HG02938 (cell line): ENCODE results near the gene ELL2.
"Not testable (repeated sequence)": the region's sequence is repeated elsewhere in the genome, so short reads cannot be mapped to it uniquely, and the experiment has no call there.

Experiments
- ATAC-seq: cut with Tn5 transposase; IDR thresholded peaks from one replicate; pipeline ENCODE4 v1.9.1; 2021; ENCODE audit warnings: mild to moderate bottlenecking, moderate library complexity; ENCODE audit not compliant: unreplicated experiment

The ELL2 gene

DNA sequence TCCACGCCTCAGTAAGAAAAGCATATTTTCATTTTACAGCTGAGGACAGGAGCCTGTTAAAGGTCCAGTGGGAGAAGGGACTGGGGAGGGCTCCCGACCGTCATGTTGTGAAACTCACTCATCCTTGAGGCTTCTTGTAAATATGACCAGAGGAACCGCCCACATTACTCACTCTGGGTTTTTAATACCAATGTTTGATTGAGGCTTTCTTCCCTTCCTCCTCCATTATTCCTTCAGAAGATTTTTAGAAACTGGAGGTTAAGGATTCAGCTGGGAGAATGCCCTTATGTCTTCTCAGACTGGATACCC, 77.7 kb downstream of the ELL2 start:
- no peak for ATAC-seq

DNA sequence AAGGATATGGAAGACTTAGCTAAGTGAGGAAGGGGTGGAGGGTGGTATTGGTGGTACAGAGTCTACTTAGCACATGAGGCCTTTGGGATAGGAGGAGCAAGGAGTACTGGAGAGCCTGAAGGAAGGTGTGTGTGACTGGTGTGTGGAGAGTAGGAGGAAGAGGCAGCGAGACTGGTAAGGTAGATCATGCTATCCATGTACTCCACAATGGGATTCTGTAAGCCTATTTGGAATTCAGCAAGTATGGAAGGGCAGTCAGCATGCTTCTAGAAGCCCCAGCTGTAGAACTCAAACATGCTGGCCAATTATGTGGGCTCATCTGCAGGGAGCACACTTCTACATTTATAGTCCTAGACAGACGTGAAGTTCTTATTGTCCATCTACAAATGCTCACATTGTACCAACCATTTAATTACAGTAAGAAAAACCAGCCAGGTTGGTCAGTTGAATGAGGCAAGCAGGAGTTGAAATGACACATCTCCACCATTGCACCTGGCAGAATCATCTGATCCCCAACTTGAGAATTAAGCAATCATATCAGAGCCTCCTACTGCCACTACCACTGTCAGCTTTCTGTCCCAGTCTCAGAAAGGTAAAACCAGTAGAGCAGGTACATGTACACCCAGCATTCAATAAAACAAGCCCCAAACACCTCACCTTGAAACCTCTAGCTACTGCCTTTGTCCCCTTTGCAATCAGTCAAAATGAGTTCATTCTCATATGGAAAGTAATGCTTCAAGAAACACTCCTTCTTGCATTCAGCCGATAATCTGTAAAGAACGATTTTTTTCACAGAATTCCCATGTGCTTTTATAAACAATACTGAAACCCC, 78.2 kb downstream of the ELL2 start:
- ATAC-seq, result no peak

DNA sequence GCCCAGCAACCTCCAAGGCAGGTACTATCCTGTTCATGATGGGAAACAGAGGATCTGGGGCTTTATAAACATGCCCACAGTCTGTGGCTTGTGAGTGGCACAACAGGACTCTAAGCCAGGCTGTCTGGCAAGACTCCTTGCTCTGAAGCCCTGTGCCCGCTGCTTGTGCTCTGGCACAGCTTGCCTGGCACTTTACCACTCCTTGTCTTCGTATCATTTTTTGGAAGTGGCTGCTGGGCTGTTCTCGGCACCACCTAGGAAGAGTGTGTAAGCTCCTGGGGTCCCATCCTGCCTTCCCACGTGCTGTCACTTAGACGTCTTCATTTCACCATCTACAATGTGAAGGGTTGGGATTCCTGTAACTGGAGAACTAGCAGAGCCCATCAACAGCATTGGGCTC, 79.8 kb downstream of the ELL2 start:
- no peak for ATAC-seq

DNA sequence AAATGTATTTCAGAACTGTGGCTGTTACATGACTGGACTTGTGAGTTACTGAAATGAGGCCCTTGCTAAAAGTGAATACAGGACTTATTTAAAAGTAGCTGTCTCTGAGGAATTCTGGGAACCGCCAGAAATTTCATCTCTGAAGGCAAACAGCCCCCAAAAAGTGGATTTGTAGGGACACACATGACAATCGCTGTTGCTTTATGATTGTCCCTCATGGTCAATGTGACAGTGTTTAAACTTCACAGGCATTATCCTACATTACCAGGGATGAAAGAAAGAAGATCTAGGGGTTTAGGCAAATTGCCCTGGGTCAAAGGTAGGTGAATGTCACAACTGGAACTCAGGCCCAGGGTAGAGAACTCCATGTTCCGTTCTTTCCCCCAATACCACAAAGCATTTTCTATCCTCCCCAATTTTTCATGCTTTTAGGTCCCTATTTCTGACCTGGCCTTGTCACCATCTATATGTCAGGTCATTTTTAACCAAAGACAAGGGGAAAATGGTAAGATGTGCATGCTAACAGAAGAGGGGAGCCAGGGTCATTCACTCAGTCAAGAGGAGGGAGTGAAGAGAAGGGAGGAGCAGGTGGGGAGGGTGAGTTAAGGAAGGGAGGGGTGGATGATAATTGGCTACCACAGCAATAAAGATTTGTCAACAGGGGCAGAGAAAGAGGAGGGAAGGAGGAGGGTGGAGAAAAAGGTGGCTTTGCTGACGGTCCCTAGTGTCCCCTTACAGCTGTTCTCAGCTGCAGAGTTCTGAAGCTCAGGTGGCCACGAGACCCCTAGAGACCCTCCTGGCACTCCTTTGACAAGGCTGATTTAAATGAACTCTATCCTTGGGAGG, 81.3 kb downstream of the ELL2 start:
- no peak for ATAC-seq

DNA sequence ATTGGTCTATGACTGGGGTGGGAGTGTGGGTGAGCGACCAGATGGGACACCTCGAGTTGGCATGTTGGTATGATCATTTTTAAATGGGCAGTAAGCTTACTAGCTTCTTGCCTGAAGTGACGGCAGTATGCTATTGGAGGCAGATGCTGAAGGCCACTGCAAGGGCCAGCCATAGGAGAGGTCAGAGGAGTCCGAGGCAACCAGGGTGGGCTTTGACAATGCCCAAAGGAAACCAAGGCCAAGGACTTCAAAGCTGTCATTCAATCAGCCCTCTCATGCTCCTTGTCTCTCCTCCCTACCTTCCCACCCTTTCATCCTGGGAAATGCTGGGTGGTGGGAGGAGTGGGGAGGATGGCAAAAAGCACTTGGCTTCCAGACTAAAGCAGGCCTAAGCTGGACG, 82.0 kb downstream of the ELL2 start:
- no peak for ATAC-seq

DNA sequence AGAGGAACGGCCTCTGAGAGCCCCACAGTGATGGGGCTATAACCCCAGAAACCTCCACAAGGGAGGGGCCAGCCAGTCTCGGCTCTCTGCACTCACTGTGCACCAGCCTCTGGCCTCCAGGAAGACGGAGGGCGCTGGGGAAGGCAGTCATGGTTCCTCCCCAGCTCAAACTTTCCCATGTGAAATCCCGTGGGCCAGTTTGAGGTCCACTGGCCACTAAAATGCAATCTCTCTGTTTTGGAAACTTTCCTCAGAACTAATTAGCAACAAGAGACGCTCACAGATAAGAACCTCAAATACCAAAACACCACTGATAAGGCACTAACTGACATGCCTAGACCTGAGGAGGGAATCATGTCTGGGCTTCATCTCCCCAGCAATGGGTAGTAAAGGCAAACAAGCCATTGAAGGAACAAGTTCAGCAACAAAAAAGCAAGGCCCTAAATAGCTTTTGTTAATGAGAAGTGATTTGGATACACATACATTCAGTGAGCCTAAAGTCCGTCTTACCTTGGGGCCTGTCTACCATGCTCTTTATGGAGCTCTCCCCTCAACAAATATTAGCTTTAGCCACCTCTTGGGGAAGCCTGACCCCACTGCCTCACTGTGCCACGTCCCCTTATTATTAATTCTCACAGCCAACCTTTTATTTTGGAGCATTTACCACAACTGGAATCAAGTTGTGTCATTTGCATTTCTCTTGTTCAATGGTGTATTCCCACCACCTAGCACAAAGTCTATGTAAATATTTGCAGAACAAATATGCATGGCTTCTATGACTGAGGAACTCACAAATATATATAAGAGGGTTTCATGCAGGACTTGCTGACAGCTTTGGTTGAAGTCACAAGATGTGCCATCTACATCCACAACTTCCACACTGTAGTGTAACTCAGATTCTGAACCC, 83.0 kb downstream of the ELL2 start:
- ATAC-seq, result no peak

DNA sequence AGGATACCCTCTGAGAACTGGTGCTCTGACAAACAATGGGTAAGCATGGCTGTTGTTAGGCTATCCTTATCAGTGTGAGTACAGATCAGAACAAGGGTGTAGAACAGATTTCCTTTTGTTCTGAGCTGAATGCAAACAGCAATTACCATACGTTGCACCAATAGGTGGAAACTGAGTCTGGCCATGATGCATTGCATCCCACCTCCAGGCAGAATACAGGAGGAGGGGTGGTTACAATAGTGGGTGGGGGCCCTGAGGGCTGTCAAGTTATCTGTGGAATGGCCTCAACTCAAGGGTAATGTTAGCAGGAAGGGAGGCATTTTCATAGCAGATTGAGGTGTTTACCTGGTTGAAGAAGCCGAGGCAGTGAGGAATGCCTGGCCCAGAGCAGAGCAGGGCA, 84.9 kb downstream of the ELL2 start:
- ATAC-seq, result no peak

DNA sequence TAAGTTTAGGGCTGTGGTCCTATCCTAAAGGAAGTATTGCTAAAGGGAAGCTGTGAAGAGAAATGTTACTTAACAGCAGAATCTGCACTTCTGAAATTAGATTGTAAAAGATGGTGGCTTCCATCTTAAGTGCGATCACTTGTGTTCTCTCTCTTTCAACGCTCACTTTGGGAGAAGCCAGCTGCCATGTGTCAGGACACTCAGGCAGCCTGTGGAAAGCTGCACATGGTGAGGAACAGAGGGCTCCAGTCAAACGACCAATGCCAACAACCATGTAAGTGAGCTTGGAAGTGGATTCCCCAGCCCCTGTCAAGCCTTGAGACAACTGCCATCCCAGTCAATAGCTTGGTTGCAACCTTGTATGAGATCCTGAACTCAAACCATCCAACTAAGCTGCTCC, 87.4 kb downstream of the ELL2 start:
- no peak for ATAC-seq

DNA sequence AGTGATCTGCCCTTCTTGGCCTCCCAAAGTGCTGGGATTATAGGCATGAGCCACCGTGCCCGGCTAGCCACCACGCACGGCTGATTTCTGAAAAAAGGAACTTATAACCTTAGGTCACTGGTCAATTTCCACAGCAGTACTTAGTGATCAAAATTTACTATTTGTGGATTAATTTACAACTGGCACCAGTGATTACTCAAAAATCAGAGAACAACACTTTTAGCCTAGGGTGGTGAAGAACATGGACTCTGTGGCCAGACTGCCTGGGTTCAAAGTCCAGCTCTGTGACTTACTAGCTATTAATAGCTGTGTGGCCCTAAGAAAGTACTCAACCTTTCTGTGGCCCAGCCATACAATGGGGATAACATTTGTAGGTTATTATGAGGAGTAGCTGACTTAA, 88.3 kb downstream of the ELL2 start:
- ATAC-seq, result no peak

DNA sequence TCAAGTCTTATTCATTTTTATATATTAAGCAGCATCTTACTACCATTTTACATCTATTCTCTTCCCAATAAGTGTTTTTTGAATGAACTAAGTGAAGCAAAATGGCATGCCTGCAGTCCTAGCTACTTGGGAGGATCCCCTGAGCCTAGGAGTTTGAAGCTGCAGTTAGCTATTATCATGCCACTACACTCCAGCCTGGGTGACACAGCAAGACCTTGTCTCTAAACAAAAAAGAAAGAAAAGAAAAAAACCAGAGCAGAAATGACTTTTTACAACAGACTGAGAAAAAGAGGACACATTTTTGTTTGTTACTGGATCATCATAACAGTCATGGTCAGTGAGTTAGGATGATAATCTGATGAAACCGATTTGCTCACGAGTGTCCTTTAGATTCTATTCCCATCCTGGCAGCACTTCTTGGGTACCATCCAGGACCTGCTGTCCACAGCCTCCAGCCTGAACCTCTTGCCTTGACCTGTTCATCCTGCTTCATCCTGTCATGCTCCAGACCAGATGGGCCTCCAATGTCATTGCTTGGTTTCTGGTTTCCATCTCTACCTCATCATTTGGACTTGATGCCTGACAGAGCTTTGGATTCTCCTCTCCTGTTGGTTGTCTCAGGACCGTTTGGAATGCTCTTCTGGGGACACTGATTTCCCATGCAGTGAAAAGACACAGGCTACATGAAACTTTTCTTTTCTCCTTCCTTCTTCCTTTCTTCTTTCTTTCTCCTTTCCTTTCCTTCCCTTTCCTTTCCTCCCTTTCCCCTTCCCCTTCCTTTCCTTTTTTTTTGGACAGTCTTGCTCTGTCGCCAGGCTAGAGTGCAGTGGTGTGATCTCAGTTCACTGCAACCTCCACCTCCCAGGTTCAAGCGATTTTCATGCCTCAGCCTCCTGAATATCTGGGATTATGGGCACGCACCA, 89.0 kb downstream of the ELL2 start:
- no peak for ATAC-seq

DNA sequence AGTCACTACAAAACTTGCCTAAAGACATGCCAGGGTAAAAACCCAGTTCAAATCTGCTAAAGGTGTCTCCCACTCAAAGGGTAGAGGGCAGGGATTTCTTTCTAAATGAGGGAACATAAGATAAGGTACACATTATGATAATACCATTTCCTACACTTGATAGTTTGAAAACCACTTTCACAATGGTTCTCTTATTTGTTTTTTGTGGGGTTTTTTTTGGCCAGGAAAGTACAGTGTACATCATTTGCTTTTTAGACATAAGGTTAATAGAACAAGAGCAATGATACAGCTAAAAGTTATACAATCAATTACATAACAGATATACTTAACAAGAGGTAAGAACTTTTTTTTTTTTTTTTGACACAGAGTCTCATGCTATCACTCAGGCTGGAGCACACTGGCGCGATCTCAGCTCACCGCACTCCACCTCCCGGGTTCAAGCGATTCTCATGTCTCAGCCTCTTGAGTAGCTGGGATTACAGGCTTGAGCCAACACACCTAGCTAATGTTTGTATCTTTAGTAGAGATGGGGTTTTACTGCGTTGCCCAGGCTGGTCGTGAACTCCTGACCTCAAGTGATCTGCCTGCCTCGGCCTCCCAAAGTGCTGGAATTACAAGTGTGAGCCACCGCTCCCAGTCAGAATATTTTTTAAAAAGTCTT, 90.4 kb downstream of the ELL2 start:
- no peak for ATAC-seq

DNA sequence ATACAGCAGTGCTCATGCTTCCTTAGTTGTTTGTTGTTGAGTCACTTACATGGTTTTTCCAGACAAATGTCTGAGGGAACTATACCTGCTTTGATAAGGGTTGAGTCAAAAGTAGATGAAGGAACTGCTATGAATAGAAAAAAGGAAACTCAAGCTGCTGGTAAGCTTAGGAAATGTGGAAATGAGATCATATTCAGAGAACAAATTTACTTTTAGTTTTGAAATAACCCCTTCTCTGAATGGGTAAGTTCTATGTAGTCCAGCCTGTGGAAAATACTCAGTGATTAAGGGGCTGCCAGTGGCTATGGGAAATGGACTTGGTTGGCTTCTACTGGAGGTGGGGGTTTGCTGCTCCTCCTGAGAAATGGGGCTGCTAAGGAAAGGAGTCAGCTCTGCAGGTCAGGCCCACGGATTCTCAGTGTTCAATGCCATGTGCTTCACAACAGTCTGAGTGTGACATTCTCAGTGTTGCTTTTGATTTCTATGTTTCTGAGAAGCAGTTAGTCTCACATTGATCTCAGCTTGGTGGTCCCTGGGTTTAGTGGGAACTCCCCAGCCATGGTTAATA, 91.5 kb downstream of the ELL2 start:
- ATAC-seq, result peak; percentile 75

DNA sequence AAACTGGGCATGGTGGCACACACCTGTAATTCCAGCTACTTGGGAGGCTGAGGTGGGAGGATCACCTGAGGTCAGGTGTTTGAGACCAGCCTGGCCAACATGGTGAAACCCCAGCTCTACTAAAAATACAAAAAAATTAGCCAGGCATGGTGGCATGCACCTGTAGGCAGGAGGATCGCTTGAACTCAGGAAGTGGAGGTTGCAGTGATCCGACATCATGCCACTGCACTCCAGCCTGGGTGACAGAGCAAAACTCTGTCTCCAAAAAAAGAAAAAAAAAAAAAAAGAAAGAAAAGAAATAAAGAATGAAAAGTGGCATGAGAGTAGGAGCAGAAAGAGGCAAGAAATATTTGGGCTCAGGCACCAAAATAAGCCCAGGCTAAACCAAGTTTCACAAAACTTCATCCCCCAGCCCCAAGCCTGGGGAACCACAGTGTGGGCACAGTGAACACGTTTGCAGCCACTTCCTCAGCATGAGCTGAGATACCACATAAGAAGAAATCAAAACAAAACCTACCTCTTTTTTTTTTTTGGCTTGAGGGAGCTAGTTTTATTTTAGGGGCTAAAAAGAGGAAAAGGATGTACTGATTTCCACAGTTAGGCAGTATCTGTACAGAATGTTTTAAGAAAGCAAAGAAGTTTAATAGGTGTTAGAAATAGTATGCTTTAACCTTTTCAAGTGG, 92.3 kb downstream of the ELL2 start:
- not testable (repeated sequence) for ATAC-seq

DNA sequence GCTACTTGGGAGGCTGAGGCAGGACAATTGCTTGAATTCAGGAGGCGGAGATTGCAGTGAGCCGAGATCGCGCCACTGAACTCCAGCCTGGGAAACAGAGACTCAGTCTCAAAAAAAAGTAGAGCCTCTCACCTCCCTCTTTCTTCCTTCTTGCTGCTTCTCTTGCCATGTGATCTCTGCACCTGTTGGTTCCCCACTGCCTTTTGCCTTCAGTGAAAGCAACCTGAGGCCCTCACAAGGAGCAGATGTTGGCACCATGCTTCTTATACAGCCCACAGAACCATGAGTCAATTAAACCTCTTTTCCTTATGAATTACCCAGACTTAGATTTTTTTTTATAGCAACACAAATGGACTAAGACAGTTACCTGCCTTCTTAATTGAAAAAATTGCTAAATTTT, 93.5 kb downstream of the ELL2 start:
- ATAC-seq, result no peak

DNA sequence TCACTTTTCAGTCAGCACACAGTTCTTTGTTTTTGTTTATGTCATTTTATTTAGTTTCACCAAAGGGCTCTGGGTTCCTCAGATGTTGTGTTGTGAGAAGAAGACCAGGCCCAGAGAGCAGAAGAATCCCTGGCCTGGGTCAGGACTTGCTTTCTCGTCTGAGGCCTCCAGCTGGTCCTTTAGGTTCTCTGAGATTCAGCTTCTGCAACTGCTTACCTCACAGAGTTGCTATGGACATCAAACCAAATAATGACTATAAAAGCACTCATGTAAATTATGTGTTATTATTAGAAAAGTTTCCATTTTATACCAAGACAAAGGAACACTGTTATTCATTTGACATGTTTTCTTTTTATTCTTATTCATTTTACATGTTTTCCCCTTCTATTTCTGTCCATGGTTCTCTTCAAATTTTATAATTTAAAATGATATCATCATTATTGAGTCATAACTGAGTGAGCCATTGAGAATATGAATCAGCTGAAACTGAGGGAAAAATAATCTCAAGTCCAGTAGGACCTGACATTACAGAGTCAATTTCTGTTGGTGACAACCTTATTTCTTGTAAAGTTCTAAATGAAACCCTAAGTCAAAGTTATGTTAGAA, 95.1 kb downstream of the ELL2 start:
- no peak for ATAC-seq

DNA sequence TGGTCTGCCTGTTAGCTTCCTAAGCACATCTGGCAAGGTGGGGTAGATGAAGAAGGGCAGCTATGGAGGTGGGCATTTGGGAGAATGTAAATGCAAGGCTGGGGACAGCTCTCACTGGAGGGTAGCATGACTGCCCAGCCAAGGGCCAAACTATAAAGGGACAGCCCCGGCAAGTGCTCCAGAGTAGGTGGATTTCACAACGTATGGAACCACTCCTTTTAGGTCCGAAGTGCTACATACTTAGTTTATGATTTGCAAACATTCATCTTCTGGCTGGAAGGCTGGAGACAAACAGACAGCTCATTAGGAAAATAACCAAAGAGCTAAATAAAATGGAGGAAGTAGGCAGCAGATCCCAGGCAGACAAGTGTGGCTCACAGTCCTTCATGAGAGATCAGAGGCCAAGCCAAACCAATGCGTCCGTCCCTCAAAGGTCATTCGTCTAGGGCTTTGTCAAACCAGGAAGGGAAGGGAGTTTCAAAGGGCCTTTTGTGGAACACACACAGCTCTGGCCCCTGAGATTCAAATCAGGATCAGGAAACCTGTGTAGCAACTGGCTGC, 96.6 kb downstream of the ELL2 start:
- no peak for ATAC-seq

DNA sequence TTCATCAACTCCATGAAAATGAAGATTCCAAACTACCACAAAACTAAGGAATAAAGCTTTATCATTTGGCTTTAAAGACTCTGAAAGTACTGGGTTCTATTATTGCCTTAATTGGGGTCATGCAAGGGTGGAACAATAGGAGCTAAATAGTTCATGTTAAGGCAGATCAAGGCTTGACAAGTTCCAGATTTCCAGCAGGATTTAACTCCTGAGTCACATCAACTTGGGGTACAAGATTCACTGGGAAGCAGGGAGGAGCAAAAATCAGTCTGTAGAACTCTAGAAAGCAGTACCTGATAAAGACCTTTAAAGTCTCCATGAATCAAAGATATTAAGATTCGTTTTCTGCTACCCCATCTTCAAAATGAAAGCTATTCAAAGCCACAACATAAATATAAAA, 97.2 kb downstream of the ELL2 start:
- ATAC-seq, result no peak

DNA sequence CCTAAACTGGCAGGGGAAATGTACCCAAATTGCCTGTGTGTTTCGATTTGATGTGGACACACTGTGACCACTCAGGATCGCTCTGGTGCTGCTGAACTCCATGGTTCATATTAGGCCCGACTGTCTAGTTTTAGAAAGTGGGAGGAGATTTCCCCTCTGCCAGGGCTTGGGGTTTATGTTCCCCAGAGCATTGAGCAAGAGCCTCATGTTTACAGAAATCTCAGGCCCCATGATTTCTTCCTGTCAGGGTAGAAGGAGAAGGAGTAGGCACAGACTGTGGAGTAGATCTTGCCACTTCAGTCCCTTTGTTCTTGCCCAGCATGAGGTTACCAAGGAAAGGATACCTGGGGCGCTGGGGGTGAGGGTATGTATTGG, 98.3 kb downstream of the ELL2 start:
- ATAC-seq, result no peak
